Hepatocyte (in vitro differentiated cells): ENCODE measurements around the gene RAD23B. TPM values are rescaled to one million over a fixed set of nuclear protein-coding genes. Genes with fewer than 3 reads are reported as not detected.

Experiments used
- DNase-seq: peaks from one replicate; pipeline ENCODE4 v3.0.0-alpha.2; 2016; ENCODE audit warnings: low spot score
- H2AFZ ChIP-seq: fragments of 200-600 bp; sonication (generic); 2 replicates; pipeline ENCODE4 v1.6.0; 2016; ENCODE audit warnings: antibody characterized with exemption, mild to moderate bottlenecking
- H3K27ac ChIP-seq: fragments of 200-600 bp; sonication (generic); 2 replicates; pipeline ENCODE4 v1.5.1; 2016; ENCODE audit warnings: mild to moderate bottlenecking
- H3K27me3 ChIP-seq: fragments of 200-600 bp; sonication (generic); 2 replicates; pipeline ENCODE4 v1.6.1; 2016
- H3K36me3 ChIP-seq: fragments of 200-600 bp; sonication (generic); replicated peaks from 2 replicates; pipeline ENCODE4 v1.5.1; 2016; ENCODE audit warnings: low read depth; ENCODE audit not compliant: insufficient read depth
- H3K4me1 ChIP-seq: fragments of 200-600 bp; sonication (generic); 2 replicates; pipeline ENCODE4 v1.5.1; 2016; ENCODE audit warnings: mild to moderate bottlenecking, moderate library complexity; ENCODE audit not compliant: insufficient read depth
- H3K4me2 ChIP-seq: fragments of 200-600 bp; sonication (generic); 2 replicates; pipeline ENCODE4 v1.6.0; 2016
- H3K4me3 ChIP-seq: fragments of 200-600 bp; sonication (generic); 2 replicates; pipeline ENCODE4 v1.5.1; 2016; ENCODE audit warnings: mild to moderate bottlenecking
- H3K79me2 ChIP-seq: fragments of 200-600 bp; sonication (generic); 2 replicates; pipeline ENCODE4 v1.6.0; 2017; ENCODE audit warnings: mild to moderate bottlenecking
- H3K9me2 ChIP-seq: fragments of 200-600 bp; sonication (generic); replicated peaks from 2 replicates; pipeline ENCODE4 v1.6.0; 2017; ENCODE audit warnings: mild to moderate bottlenecking; ENCODE audit not compliant: insufficient read depth
- H3K9me3 ChIP-seq: fragments of 200-600 bp; sonication (generic); 2 replicates; pipeline ENCODE4 v1.5.1; 2016; ENCODE audit warnings: low read depth, mild to moderate bottlenecking
- H4K20me1 ChIP-seq: fragments of 200-600 bp; sonication (generic); 2 replicates; pipeline ENCODE4 v1.6.0; 2016; ENCODE audit warnings: mild to moderate bottlenecking; ENCODE audit not compliant: insufficient read depth, poor library complexity, severe bottlenecking
- CTCF ChIP-seq: fragments of 200-600 bp; sonication (generic); IDR thresholded peaks from 2 replicates; pipeline ENCODE4 v1.5.1; 2016; ENCODE audit warnings: antibody characterized with exemption, mild to moderate bottlenecking; ENCODE audit not compliant: poor library complexity
- EZH2 ChIP-seq: fragments of 200-600 bp; sonication (generic); IDR thresholded peaks from 2 replicates; pipeline ENCODE4 v1.6.1; 2016; ENCODE audit warnings: antibody characterized with exemption, mild to moderate bottlenecking, borderline replicate concordance
- EZH2phosphoT487 ChIP-seq: fragments of 200-600 bp; sonication (generic); IDR thresholded peaks from one replicate; pipeline ENCODE4 v1.6.1; 2018; ENCODE audit warnings: antibody characterized with exemption, mild to moderate bottlenecking, low read depth, moderate library complexity; ENCODE audit not compliant: unreplicated experiment, severe bottlenecking
- WGBS: methylation state at CpG from one replicate; pipeline ENCODE4 v1.1.6; 2016; ENCODE audit warnings: low lambda C conversion rate; ENCODE audit errors: missing lambda C conversion rate; 5-methylcytosine and 5-hydroxymethylcytosine counted together
- polyA plus RNA-seq: library from polyadenylated mRNA; unstranded; fragments of >200 nt; fragmentation: Nextera tagmentation; extraction: Ambion mirVana; gene quantifications from 2 replicates; pipeline ENCODE4 v1.2.1, GENCODE V29; 2016
- total RNA-seq: library from RNA; depleted of rRNA; stranded (reverse); fragments of >200 nt; gene quantifications from 2 replicates; pipeline ENCODE4 v1.2.3, GENCODE V29; 2014

The RAD23B gene
- total and polyA plus RNA-seq, 2 experiments from 2014 or later = 15.9 to 126 TPM

DNA sequence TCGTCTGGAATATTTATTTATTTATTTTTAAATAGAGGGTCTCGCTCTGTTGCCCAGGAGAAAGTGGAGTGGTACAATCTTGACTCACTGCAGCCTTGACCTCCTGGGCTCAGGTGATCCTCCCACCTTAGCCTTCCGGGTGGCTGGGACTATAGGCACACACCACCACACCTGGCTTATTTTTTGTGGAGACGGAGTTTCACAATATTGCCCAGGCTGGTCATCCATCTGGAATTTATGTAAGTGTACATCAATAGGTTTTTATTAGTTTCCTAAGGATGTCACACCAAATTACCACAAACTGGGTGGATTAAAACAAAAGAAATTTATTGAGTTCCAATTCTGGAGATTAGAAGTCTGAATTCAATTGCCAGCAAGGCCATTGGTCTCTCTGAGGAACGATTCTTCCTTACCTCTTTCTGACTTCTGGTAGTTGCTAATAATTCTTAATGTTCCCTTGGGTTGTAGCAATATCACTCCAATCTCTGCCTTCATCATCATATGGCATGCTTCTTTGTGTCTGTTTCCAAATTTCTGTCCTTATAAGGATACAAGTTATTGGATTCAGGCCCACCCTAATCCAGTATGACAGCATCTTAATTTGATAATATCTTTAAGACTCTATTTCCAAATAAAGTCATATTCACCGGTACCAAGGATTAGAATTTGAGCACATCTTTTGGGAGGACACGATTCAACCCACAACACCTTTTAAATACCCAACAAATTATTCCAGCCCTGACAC lies 16.3 kb upstream of the RAD23B start:
- Histone ChIP-seq H2AFZ (no peak overlapping the region), H3K27ac (no peak overlapping the region), H3K79me2 (no peaks in the 10 kb centered on the region), H3K4me1 (peaks cover 16% of the 10 kb centered on the region), H4K20me1 (no peaks in the 10 kb centered on the region), H3K9me3 (no peaks in the 10 kb centered on the region), H3K27me3 (no peaks in the 10 kb centered on the region), H3K4me2 (no peak overlapping the region), H3K9me2 (no peaks in the 10 kb centered on the region), H3K4me3 (no peak overlapping the region), H3K36me3 (no peaks in the 10 kb centered on the region)
- DNase-seq = no peak
- WGBS = 89% methylated on average over 7 of the region's 7 CpGs
- TF ChIP-seq EZH2phosphoT487 (no peak), CTCF (no peak), EZH2 (no peak)

DNA sequence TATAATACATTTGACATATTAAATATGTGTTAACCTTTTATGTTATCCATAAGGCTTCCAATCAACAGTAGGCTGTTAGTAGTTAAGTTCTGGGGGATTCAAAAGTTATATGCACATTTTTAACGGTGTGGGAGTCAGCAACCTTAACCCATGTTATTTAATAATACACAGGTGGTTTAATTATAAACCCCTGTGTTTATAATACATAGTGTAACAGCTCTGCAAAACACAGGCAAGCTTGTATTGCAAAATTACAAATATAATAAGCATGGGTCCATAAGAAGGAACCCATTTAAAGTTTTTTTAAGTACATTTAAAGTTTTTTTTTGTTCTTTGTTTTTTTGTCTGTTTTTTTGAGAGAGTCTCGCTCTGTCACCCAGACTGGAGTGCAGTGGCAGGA lies 14.5 kb upstream of the RAD23B start:
- no peak for TF ChIP-seq EZH2
- TF ChIP-seq EZH2phosphoT487 = no peak
- Histone ChIP-seq H3K27ac (no peak overlapping the region), H3K9me3 (no peaks in the 10 kb centered on the region), H3K4me3 (no peak overlapping the region), H3K79me2 (no peaks in the 10 kb centered on the region), H2AFZ (no peak overlapping the region), H4K20me1 (no peaks in the 10 kb centered on the region), H3K27me3 (no peaks in the 10 kb centered on the region), H3K4me1 (peaks cover 16% of the 10 kb centered on the region), H3K9me2 (no peaks in the 10 kb centered on the region), H3K36me3 (no peaks in the 10 kb centered on the region), H3K4me2 (no peak overlapping the region)
- no peak for DNase-seq
- WGBS = 74% methylated on average over 2 of the region's 2 CpGs

GRCh38 chr9:107269254-107269653 lies 13.8 kb upstream of the RAD23B start:
- H3K79me2 ChIP-seq = no peaks in the 10 kb centered on the region
- WGBS = 80% methylated on average over 2 of the region's 2 CpGs
- no peak overlapping the region for H2AFZ ChIP-seq
- H3K36me3 ChIP-seq = no peaks in the 10 kb centered on the region
- H3K9me3 ChIP-seq = no peaks in the 10 kb centered on the region
- H3K4me3 ChIP-seq = no peak overlapping the region
- peak overlapping the region; percentile 60 for H3K27ac ChIP-seq
- no peak for DNase-seq
- H3K9me2 ChIP-seq = no peaks in the 10 kb centered on the region
- no peaks in the 10 kb centered on the region for H3K27me3 ChIP-seq
- no peaks in the 10 kb centered on the region for H4K20me1 ChIP-seq
- peaks cover 16% of the 10 kb centered on the region for H3K4me1 ChIP-seq
- TF ChIP-seq EZH2phosphoT487 = no peak
- TF ChIP-seq EZH2 = no peak
- TF ChIP-seq CTCF = no peak
- H3K4me2 ChIP-seq = peak overlapping the region; percentile 41

DNA sequence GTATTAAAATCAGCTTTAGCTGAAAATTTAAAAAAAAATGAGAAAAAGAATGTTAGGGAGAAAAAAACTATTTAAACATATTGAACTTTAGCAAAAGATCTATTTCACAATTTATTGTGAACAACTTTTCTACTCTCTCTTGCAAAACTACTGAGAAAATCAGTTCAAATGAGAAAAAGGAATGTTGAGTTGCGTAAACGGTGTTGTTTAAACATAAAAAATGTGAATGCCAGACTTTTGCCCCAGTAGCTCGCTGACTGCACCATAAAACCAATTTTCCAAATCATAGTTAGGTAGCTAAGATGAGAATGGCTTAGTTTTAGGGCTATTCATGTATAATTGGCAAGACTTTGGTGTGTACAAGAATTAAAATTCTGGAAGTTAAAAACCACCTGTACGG lies 13.4 kb upstream of the RAD23B start:
- peak overlapping the region; percentile 41 for H3K4me2 ChIP-seq
- DNase-seq = no peak
- TF ChIP-seq EZH2phosphoT487 (no peak), CTCF (no peak), EZH2 (no peak)
- no peaks in the 10 kb centered on the region for H3K36me3 ChIP-seq
- H2AFZ ChIP-seq = no peak overlapping the region
- no peaks in the 10 kb centered on the region for H4K20me1 ChIP-seq
- no peaks in the 10 kb centered on the region for H3K9me2 ChIP-seq
- no peaks in the 10 kb centered on the region for H3K27me3 ChIP-seq
- WGBS = 58% methylated on average over 4 of the region's 4 CpGs
- no peaks in the 10 kb centered on the region for H3K79me2 ChIP-seq
- peak overlapping the region; percentile 60 for H3K27ac ChIP-seq
- H3K4me3 ChIP-seq = no peak overlapping the region
- no peaks in the 10 kb centered on the region for H3K9me3 ChIP-seq
- H3K4me1 ChIP-seq = peaks cover 21% of the 10 kb centered on the region
